ENCODE data around the gene CD101.

Gene CD101

DNA sequence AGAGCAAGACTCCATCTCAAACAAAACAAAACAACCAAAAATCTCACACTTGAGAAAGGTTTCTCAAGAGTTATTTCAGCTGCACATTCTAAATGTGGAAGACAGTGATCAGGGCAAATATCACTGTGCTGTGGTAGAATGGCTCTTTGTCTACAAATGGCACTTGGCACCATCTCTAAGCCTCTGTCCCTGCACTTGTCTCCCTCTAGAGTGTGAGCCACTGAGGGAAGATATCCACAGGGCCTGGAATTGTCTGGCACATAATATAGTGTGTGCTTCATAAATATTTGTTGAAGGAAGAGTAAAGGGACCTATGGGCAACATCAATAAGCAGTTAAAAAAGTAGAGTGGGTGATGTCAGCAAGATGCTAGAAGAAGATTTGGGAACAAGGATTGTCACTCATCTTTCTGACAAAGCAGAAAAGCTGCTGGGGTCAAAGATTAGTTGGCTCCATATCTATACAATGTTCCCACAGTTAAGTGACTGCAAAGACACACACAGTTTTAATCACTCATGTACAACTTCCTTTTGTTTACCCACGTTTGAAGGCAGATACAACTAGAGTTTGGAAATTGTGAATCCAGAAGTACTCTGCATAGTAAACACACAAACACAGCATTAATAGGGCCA is 19.1 kb downstream of the CD101 start:
- no peak for DNase-seq

DNA sequence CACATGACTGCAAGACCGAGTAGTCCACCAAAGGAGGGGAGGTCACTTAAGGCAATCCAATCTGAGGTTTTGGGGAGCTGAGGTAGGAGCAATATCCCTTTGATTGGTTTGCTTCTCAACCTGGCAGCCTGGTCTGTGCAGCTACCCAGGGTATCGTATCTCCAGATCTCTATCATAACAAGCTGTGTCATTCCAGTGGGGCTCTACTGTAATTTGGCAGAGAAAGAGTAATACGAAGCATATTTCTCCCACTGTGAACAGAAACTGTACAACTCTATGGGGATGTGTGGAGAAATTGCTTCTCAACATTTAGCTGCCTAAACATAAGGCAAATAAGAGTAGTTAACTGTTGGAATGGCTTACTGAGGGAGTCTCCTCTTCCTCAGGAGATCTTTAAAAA is 20.6 kb downstream of the CD101 start:
- DNase-seq: no peak

DNA sequence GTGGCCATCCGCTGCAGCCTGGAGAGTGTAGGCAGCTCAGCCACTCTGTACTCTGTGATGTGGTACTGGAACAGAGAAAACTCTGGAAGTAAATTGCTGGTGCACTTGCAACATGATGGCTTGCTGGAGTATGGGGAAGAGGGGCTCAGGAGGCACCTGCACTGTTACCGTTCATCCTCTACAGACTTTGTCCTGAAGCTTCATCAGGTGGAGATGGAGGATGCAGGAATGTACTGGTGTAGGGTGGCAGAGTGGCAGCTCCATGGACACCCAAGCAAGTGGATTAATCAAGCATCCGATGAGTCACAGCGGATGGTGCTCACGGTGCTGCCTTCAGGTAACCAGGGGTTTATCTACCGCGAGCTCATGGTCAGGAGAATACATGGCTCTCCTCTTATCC is 24.0 kb downstream of the CD101 start:
- DNase-seq: no peak

DNA sequence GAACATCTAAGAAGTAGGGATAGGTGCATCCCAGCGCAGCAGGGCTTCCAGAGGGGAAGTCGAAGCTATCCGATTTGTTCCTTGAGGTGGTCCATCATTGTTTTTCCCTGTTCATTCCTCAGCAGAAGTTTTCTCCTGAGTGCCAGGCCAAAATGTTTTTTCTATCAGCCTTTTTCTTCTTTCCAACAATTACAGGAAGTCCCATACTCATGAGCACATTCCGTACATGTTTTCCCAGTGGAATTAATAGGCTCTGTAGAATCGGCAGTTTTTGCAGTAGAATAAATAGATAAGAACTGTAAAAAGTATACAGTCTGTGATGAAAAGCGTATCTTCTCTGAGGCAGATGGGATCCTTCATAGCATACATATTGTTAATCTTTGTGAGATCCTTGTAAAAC is 24.8 kb downstream of the CD101 start:
- DNase-seq: no peak

DNA sequence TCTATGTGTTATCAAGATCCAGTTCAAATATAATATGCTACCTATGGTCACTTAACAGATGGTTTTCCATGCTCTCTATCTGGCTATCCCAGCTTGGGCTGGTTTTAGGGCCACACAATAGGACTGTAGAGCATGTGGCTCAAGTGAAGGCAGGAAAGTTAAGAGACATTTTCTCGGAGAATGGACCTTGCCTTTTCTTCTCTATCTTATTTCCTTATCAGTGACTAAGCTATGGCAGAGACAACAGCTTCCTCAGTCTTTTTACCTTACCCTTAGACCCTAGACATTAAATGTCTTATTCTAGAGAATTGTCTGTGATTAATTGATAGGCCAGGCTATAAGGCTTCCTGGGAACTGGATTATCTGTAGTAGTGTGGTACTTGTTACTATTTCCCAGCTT is 28.1 kb downstream of the CD101 start:
- DNase-seq: no peak

DNA sequence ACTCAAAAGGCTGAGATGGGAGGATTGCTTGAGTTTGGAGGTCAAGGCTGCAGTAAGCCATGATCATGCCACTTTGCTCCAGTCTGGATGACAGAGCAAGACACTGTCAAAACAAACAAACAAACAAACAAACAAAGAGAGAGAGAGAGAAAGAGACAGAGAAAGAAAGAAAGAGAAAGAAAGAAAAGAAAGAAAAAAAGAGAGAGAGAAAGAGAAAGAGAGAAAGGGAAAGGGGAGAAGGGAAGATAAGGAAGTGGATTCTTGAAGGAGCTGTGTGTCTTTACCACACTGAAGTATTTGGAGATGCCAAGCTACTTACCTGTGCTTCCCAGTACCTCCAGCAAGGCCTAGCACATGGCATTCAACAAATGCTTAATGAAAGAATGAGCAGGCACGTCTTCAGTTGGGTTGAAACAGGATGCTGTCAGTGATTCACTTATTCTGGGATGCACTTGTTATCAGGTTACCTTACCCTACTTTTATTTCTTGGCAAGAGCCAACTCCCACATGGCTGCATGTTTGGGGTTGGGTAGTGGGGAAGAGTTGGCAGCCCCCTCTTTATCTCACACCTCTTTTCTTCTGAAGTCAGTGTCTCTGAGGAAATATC is 28.8 kb downstream of the CD101 start:
- DNase-seq: no peak

DNA sequence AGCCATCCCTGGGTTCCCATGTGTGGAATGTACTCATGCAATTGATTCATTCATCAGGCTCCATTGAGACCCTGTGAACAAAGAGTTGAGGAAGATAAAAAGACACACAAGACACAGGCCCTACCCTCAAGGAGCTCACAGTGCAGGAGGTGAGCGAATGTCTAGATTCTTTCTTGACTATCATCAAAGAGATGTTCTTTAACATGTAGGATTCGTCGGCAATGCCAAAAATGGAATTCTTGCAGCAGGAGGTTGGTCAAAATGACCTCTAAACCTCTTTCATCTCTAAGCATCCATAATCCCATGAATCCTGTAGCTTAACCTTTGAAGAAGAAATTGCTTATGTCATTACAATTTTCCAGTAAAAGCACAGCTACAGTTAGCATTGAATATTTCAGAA is 30.7 kb downstream of the CD101 start:
- DNase-seq: no peak

DNA sequence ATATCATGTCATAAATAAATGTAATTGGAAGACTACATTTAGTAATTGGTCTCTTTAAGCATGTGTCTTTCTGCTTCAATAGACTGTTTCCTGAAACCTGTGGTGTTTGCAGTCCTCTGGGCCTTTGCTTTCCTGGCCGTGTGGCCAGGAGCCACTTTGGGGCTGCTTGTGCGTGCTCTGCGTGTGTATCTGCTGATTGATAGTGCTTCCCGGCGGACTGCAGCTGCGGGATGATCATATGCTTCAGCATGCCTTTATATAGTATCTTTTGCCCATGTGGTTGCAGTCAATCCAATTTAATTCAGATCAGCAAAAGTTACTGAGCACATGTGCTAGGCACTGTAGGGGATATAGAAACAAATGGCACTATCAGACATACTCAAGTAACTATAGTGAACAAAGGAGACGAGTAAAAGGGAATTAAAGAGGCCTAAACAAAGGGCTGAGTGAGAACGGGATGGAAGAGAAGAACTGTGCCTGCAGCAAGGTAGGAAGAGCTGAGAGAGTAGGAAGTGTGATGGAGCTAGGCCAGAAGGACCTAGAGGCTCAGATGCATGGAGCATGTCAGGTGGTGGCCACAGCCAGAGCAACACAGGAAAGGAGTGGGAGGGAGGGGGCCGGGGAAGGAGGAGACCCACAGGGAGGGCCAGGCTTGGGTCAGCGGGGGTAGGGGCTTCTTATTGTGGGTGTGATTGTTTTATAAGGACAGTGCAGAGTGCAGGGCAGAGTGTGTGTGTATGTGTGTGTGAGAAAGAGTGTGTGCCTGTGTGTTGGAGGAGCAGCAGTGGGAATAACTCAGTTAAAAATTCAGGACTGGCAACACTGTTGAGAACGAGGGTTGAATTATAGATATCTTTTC is 31.4 kb downstream of the CD101 start:
- DNase-seq: no peak

DNA sequence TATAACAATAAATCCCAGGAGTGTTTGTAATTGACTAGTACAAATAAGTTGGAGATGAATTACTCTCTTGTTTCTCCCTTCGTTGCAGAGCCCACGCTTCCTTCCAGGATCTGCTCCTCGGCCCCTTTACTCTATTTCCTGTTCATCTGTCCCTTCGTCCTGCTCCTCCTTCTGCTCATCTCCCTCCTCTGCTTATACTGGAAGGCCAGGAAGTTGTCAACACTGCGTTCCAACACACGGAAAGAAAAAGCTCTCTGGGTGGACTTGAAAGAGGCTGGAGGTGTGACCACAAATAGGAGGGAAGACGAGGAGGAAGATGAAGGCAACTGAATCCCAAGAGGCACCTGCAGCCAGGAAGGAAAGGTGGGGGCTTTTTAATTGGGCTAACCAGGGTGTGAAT is 32.2 kb downstream of the CD101 start:
- DNase-seq: no peak

DNA sequence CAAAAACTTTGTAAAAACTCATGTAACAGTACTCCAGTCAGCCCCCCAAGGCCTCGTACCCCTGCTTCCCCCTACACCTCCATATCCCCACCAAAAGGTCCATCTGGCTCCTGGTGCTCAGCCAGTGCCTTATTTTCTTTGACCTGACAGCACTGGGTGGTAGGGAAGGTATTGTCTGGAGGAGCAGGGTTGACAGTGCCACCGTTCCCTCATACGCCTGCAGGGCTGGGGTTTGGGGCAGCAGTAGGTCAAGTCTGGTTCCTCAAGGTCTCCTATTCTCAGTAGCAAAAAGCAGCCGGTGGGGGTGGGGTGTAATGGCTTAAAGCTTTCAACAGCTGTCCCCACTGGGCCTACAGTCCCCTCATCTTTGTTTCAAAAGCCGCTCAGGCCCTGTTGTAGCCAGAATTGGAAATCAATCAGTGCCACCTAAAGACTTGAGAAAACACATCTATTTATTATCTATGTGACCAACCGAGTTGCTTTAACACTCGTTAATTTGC is 33.3 kb downstream of the CD101 start:
- no peak for DNase-seq

DNA sequence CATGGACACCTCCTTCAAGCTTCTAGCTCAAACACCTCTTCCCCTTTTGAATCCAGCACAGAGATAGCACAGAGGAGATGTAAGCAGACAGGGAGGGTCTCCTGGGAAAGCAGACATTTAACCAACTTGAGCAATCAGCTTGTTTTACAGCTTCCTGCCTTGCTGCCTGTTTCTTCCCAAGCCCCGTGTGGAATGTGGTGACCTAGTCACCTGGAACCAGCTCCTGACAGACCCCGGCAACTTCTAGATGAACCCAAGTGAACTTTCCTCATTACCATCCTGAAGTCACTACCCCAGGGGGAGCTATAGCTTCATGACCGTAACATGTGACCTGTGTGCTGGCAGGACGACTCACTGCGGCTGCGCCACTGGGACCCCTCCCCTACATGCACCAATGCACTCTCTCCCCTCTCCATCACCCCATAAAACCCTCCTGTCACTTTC is 34.5 kb downstream of the CD101 start:
- DNase-seq: no peak

DNA sequence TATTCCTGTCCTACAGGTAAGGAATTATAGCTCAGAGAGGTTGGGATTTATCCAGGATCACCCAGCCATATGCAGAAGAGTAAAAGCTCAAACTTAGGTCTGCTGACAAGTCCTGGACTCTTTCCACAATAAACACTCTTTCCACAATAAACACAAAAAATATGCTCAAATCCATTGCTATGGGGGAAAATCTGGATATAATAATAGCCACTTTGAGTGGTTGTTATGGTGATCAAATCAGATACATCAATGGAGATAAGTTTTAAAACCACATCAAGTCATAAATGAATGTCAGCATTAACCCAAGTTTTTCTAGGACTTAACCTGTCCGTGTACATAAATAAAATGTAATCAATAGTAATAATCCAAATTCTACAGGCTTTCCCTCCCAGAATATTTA is 36.2 kb downstream of the CD101 start:
- no peak for DNase-seq

DNA sequence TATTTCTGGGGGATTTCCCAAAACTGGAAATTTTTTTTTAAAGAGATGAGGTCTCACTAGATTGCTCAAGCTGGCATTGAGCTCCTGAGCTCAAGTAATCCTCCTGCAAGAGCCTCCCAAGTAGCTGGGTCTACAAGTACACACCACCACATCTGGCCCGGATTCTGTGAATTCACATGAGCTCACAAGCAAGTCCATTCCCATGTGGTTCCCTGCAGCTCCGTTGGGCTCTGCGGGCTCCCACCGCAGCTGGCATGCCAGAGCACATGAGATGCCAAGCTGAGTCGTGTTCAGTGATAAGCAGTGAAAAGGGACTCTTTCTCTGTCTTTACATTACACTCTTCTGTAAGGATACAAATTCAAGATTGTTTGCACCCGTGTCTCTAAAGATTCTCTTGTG is 36.7 kb downstream of the CD101 start:
- no peak for DNase-seq

DNA sequence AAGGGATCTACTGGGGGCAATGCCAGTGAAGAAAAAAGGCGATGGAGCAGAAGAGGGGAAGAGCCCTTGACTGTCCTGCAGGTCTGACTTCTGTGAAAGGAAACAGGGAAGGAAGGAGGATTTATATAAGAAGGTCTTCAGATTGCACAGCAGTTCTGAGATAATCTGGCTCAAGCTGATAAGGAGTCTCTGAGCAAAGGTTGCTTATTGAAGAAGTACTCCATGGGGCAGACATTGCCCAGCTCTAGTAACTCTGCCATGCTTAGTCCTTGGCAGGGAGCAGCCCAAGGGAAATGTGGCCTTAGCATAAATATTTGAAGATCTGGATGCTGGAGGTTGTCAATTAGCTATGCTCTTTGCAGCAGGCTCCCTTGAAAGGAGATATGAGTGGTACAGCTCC is 42.7 kb downstream of the CD101 start:
- no peak for DNase-seq

DNA sequence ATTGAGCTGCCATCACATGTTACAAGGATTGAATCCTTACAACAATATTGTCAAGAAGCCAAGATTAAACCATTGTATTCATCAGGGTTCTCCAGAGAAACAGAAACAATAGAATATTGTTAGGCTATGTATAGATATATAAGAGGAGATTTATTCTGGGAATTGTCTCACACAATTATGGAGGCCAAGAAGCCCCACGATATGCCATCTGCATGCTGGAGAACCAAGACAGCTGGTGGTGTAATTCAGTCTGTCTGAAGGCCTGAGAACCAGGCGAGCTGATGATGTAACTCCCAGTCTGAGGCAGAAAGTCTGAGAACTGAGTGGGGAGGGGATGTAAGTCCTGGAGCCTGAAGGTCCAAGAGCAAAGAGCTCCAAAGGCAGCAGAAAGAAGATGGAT is 44.1 kb downstream of the CD101 start:
- DNase-seq: no peak

DNA sequence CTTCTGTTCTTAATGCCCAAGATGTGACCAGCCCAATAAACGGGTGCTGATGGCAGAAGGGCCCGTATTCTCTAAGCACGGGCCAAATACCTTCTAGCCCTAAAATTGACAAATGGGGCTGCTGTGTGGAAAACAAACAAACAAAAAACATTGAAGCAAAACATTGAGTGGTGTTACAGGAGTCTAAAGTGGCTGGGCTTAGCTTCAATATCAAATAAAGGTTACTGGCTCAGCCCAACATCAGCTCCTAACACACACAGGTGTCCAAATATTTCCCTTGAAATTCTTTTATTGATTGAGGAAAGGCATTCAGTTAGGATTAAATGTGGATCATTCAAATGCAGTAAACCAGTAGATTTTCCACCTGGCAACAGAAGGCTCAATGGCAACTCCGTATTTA is 45.2 kb downstream of the CD101 start:
- no peak for DNase-seq

DNA sequence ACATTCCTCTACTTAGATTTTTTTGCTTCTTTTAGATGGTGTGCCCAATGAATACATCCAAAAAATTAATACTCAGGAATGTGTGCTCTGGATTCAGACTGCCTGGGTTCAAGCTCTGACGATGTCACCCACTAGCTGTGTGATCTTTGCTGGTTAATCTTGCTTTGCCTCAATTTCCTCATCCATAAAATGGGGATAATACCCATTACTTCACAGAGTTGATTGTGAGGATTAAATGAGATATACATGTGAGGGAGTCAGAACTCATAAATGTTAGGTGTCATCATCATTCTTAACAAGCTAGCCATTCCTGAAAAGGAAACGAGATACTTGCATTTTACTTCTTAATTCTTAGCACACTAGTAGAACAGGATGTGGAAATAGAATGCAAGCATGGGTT is 45.7 kb downstream of the CD101 start:
- no peak for DNase-seq

DNA sequence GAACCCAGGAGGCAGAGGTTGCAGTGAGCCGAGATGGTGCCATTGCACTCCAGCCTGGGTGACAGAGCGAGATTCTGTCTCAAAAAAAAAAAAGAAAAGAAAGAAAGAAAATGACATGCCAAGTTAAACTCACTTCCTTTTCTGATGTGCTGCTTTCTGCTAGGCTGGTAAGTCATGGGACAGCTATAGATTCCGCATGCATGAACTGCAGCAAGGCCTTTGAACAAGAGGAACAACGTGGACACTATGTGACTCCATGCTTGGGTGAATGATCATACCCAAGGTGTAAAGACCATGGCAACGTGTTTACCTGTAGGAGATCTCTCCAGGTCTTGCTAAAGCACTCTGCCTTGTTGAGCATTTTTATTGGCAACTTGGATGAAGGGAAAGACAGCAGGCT is 48.3 kb downstream of the CD101 start:
- DNase-seq: no peak

DNA sequence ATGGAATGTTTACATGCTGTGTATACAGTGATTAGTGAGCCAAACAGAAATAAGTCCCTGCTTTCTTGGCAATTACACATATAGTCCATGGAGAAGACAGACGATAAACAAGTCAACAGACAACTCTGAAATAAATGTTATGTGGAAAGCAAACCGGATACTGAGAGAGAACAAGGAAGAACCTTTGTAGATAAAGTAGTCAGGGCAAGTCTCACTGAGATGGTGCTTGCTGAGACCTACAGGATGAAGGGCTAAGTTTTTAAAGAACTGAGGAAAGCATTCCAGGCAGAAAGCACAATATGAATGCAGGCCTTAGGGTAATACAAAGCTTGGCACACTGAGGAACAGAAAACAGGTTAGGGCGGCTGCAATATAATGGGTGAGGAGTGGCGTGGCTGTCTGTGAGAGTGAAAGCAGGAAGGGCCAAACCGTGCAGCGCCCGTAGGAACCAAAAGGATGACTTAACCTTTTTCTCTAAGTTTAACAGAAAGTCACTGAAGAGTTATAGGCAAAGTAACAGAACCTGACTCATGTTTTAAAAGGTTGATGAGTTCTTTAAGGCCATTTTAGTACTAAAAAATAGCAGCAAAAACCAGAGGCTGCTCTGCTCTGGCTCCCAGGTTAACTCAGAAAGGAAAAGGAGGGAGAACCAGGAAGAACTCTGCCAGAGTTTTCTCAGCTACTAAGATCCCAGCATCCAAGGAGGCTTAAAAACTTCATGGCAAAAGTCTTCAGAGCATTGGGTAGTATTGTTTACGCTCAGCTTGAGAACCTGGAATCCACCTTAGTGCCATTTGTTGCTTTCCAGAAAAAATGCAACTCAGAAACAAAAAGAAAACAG is 49.9 kb downstream of the CD101 start:
- DNase-seq: no peak

DNA sequence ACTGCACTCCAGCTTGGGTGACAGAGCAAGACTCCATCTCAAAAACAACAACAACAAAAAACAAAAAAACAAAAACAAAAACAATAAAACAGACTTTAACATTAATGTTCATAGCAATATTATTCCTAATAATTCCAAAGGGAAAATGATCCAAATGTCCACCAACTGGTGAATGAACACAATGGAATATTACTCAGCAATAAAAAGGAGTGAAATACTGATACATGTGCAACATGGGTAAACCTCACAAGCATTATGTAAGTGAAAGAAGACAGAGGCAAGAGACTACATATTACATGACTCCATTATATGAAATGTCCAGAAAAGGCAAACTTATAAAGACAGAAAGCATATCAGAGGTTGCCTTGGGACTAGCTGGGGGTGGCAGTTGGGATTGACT is 52.5 kb downstream of the CD101 start:
- no peak for DNase-seq

DNA sequence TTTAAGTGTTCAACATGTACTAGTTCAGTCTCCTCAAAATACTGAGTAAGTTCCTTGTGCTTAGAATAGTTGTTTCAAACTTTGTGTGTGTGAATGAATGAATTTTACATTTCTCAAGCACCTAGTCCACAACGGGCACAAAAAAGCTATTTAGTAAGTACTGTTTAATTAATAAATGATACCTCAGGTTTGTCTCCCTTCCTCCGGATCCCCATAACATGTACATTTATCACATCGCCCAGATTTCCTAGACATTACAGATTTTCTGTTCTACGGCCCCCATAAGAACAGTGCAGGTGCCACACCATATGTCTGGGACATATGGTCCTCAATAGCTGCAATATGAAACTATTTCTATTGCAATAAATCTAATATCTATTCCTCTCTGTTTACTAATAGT is 57.2 kb downstream of the CD101 start:
- no peak for DNase-seq

DNA sequence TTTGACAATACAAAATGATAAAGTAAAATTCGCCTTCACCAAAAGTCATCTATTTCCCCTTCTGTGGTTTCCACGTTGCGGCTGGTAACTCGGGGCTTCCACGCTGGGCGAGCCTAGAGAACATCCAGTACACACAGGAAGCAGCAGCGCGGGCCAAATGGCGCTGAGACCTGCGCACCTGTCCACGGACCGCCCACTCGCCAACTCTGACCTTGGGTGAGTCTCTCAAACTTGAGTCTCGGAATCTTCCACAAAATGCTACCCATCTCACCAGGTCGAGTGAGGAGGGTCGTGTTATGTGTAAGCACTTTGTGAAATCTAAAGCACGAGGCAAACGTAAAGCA is 57.7 kb downstream of the CD101 start:
- DNase-seq: no peak
